H9 (cell line): ENCODE data around the gene IMPDH2. TPM values are rescaled to one million over a fixed set of nuclear protein-coding genes. Genes with fewer than 3 reads are reported as not detected.
A peak's percentile ranks its signal among the peaks of the same experiment; 100 is the strongest.

Source experiments
- DNase-seq: peaks from one replicate; pipeline ENCODE4 v3.0.0-alpha.2; 2017
- H2AFZ ChIP-seq: one replicate; pipeline ENCODE4 v1.6.1; 2013; ENCODE audit warnings: mild to moderate bottlenecking, low read length, control low read depth, moderate library complexity
- H2AK5ac ChIP-seq: 2 replicates; pipeline ENCODE4 v1.6.1; 2013; ENCODE audit warnings: low read length, control low read depth, mixed read lengths; ENCODE audit not compliant: insufficient read length
- H2BK120ac ChIP-seq: one replicate; pipeline ENCODE4 v1.6.1; 2013; ENCODE audit warnings: low read depth, mild to moderate bottlenecking, low read length, control low read depth, inconsistent platforms; ENCODE audit not compliant: poor library complexity, severe bottlenecking
- H2BK12ac ChIP-seq: 2 replicates; pipeline ENCODE4 v1.6.1; 2013; ENCODE audit warnings: low read length, control low read depth, mixed read lengths, low read depth; ENCODE audit not compliant: insufficient read length
- H2BK15ac ChIP-seq: 2 replicates; pipeline ENCODE4 v1.6.1; 2013; ENCODE audit warnings: low read depth, low read length, control low read depth
- H2BK20ac ChIP-seq: one replicate; pipeline ENCODE4 v1.6.1; 2013; ENCODE audit warnings: low read depth, mild to moderate bottlenecking, low read length, control low read depth, inconsistent platforms; ENCODE audit not compliant: poor library complexity, severe bottlenecking
- H2BK5ac ChIP-seq: 2 replicates; pipeline ENCODE4 v1.6.1; 2013; ENCODE audit warnings: low read length, control low read depth, mixed read lengths; ENCODE audit not compliant: insufficient read length
- H3K14ac ChIP-seq: 2 replicates; pipeline ENCODE4 v1.6.1; 2013; ENCODE audit warnings: low read length, control low read depth; ENCODE audit not compliant: insufficient read depth
- H3K18ac ChIP-seq: 2 replicates; pipeline ENCODE4 v1.6.1; 2013; ENCODE audit warnings: low read depth, mild to moderate bottlenecking, mixed read lengths, low read length, control low read depth; ENCODE audit not compliant: insufficient read length
- H3K23ac ChIP-seq: 2 replicates; pipeline ENCODE4 v1.6.1; 2013; ENCODE audit warnings: low read length, control low read depth, mixed read lengths, low read depth; ENCODE audit not compliant: insufficient read length
- H3K23me2 ChIP-seq: 2 replicates; pipeline ENCODE4 v1.6.1; 2013; ENCODE audit warnings: low read depth, mild to moderate bottlenecking, mixed read lengths, low read length, control low read depth; ENCODE audit not compliant: insufficient read length, poor library complexity, severe bottlenecking
- H3K27ac ChIP-seq: 2 replicates; pipeline ENCODE4 v1.5.1; 2013; ENCODE audit warnings: low read length, control low read depth, mixed read lengths, low read depth; ENCODE audit not compliant: insufficient read length
- H3K27me3 ChIP-seq: 2 replicates; pipeline ENCODE4 v1.6.1; 2013; ENCODE audit warnings: low read length, control low read depth, inconsistent platforms; ENCODE audit not compliant: insufficient read depth
- H3K4ac ChIP-seq: 2 replicates; pipeline ENCODE4 v1.6.1; 2013; ENCODE audit warnings: low read depth, mild to moderate bottlenecking, control low read depth, inconsistent platforms, low read length, moderate library complexity
- H3K4me1 ChIP-seq: 2 replicates; pipeline ENCODE4 v1.6.1; 2013; ENCODE audit warnings: low read length, control low read depth, inconsistent platforms; ENCODE audit not compliant: insufficient read depth
- H3K4me2 ChIP-seq: 2 replicates; pipeline ENCODE4 v1.6.1; 2013; ENCODE audit warnings: low read length, control low read depth, mixed read lengths; ENCODE audit not compliant: insufficient read length, insufficient read depth
- H3K56ac ChIP-seq: 2 replicates; pipeline ENCODE4 v1.6.1; 2013; ENCODE audit warnings: low read depth, mild to moderate bottlenecking, mixed read lengths, low read length, control low read depth; ENCODE audit not compliant: insufficient read length
- H3K79me1 ChIP-seq: 2 replicates; pipeline ENCODE4 v1.6.1; 2013; ENCODE audit warnings: low read depth, mild to moderate bottlenecking, moderate library complexity, low read length, control low read depth, inconsistent platforms; ENCODE audit not compliant: insufficient read depth, poor library complexity, severe bottlenecking
- H3K79me2 ChIP-seq: 2 replicates; pipeline ENCODE4 v1.6.1; 2013; ENCODE audit warnings: low read length, control low read depth, inconsistent platforms; ENCODE audit not compliant: insufficient read depth
- H3K9ac ChIP-seq: 2 replicates; pipeline ENCODE4 v1.6.1; 2013; ENCODE audit warnings: low read length, control low read depth, mixed read lengths; ENCODE audit not compliant: insufficient read length; ENCODE audit errors: extremely low read depth
- H3K9me3 ChIP-seq: one replicate; pipeline ENCODE4 v1.6.1; 2013; ENCODE audit warnings: low read depth, low read length, inconsistent platforms; ENCODE audit not compliant: control insufficient read depth
- H3T11ph ChIP-seq: one replicate; pipeline ENCODE4 v1.6.1; 2013; ENCODE audit warnings: mild to moderate bottlenecking, low read length, control low read depth, inconsistent platforms
- H4K20me1 ChIP-seq: one replicate; pipeline ENCODE4 v1.6.1; 2013; ENCODE audit not compliant: control insufficient read depth, insufficient read length, insufficient read depth
- H4K5ac ChIP-seq: 2 replicates; pipeline ENCODE4 v1.6.1; 2013; ENCODE audit warnings: low read depth, mild to moderate bottlenecking, mixed read lengths, low read length, control low read depth; ENCODE audit not compliant: insufficient read length
- H4K8ac ChIP-seq: replicated peaks from 2 replicates; pipeline ENCODE4 v1.6.1; 2013; ENCODE audit warnings: low read length, control low read depth, mixed read lengths, low read depth; ENCODE audit not compliant: insufficient read length
- H4K91ac ChIP-seq: 2 replicates; pipeline ENCODE4 v1.6.1; 2013; ENCODE audit warnings: low read depth, mild to moderate bottlenecking, moderate library complexity, mixed read lengths, low read length, control low read depth; ENCODE audit not compliant: insufficient read length
- H3K27ac Mint-ChIP-seq, 3 experiments: 2 replicates in 2 of 3; 3 replicates in 1 of 3; pipeline ENCODE4 v1.8.0; 2020 to 2021; ENCODE audit warnings: mixed read lengths in 3 of 3, mild to moderate bottlenecking in 1 of 3, moderate library complexity in 1 of 3
- H3K27me3 Mint-ChIP-seq: 2 replicates; pipeline ENCODE4 v1.8.0; 2021; ENCODE audit warnings: low read depth, mild to moderate bottlenecking, moderate library complexity, mixed read lengths
- H3K36me3 Mint-ChIP-seq, 3 experiments: 2 replicates in 2 of 3; 3 replicates in 1 of 3; pipeline ENCODE4 v1.8.0; 2020 to 2021; ENCODE audit warnings: low read depth in 3 of 3, mixed read lengths in 3 of 3; ENCODE audit not compliant: insufficient read depth in 1 of 3
- H3K4me1 Mint-ChIP-seq, 2 experiments: 2 replicates each; pipeline ENCODE4 v1.8.0; 2020; ENCODE audit warnings: mixed read lengths in 2 of 2
- H3K4me3 Mint-ChIP-seq, 2 experiments: 2 replicates in 1 of 2; 3 replicates in 1 of 2; pipeline ENCODE4 v1.8.0; 2020 to 2021; ENCODE audit warnings: mild to moderate bottlenecking in 2 of 2, mixed read lengths in 2 of 2, moderate library complexity in 1 of 2
- H3K9me3 Mint-ChIP-seq, 2 experiments: 2 replicates in 1 of 2; 3 replicates in 1 of 2; pipeline ENCODE4 v1.8.0; 2020; ENCODE audit warnings: mild to moderate bottlenecking in 2 of 2, mixed read lengths in 2 of 2, moderate library complexity in 1 of 2
- CTCF ChIP-seq: fragments of 200-600 bp; sonication (generic); conservative IDR thresholded peaks from 3 replicates; pipeline ENCODE4 v1.8.0; 2021; ENCODE audit warnings: antibody characterized with exemption, mild to moderate bottlenecking
- WGBS: extraction: QIAGEN DNeasy Blood & Tissue Kit; methylation state at CpG from one replicate; pipeline ENCODE4 v1.1.7; 2013; ENCODE audit warnings: missing lambda C conversion rate, low lambda C conversion rate, mixed read lengths; ENCODE audit not compliant: insufficient read length; ENCODE audit errors: extremely low coverage; 5-methylcytosine and 5-hydroxymethylcytosine counted together
- total RNA-seq: library from RNA; stranded (reverse); gene quantifications from 2 replicates; pipeline ENCODE4 v1.2.1, GENCODE V29; 2021

Gene IMPDH2
- total RNA-seq, 1 experiment from 2014 or later, result 408 TPM

GRCh38 chr3:49005998-49006397 lies 23.2 kb downstream of the IMPDH2 start:
- Histone ChIP-seq H4K91ac (no peak overlapping the region), H3K56ac (no peak overlapping the region), H3T11ph (no peak overlapping the region), H3K18ac (no peak overlapping the region), H4K8ac (no peak overlapping the region), H4K20me1 (no peaks in the 10 kb centered on the region), H3K79me1 (no peaks in the 10 kb centered on the region), H3K9me3 (no peaks in the 10 kb centered on the region), H2AFZ (no peak overlapping the region), H3K4ac (no peak overlapping the region), H3K4me2 (peak overlapping the region; percentile 78), H2BK120ac (no peak overlapping the region), H2BK5ac (no peak overlapping the region), H3K4me1 (no peaks in the 10 kb centered on the region; the same call in 1 of the 2 replicates), H2BK20ac (no peak overlapping the region), H3K27me3 (no peaks in the 10 kb centered on the region), H2AK5ac (no peak overlapping the region), H2BK15ac (no peak overlapping the region), H3K27ac (no peak overlapping the region), H3K9ac (peak overlapping the region; percentile 87), H3K23ac (no peak overlapping the region), H2BK12ac (no peak overlapping the region), H3K14ac (no peak overlapping the region), H3K23me2 (peaks cover 13% of the 10 kb centered on the region), H4K5ac (no peak overlapping the region), H3K79me2 (peaks cover 10% of the 10 kb centered on the region; the same call in 1 of the 2 replicates)
- no peak for DNase-seq
- H3K36me3 Mint-ChIP-seq, result peaks cover 0 to 23% (median 15%) of the 10 kb centered on the region in 3 experiments; a peak in 6 of 7 replicates
- peaks cover 13% of the 10 kb centered on the region in 2 experiments for H3K4me1 Mint-ChIP-seq
- no CpG with 5 or more reads among the region's 5 CpGs for WGBS
- H3K27me3 Mint-ChIP-seq, result no peaks in the 10 kb centered on the region; the same call in 1 of the 2 replicates
- H3K27ac Mint-ChIP-seq, result no peak overlapping the region
- TF ChIP-seq CTCF, result no peak
- H3K9me3 Mint-ChIP-seq, result no peaks in the 10 kb centered on the region; a peak in 1 of 5 replicates
- H3K4me3 Mint-ChIP-seq, result peak overlapping the region; percentile 99 to 100
